NCI-H446 (cell line): Measurements from ENCODE around the gene ALX4.

Source experiments
- DNase-seq, 2 experiments: peaks; one replicate each; lab custom pipeline; 2025; lab: John Stamatoyannopoulos, UW

The ALX4 gene

DNA sequence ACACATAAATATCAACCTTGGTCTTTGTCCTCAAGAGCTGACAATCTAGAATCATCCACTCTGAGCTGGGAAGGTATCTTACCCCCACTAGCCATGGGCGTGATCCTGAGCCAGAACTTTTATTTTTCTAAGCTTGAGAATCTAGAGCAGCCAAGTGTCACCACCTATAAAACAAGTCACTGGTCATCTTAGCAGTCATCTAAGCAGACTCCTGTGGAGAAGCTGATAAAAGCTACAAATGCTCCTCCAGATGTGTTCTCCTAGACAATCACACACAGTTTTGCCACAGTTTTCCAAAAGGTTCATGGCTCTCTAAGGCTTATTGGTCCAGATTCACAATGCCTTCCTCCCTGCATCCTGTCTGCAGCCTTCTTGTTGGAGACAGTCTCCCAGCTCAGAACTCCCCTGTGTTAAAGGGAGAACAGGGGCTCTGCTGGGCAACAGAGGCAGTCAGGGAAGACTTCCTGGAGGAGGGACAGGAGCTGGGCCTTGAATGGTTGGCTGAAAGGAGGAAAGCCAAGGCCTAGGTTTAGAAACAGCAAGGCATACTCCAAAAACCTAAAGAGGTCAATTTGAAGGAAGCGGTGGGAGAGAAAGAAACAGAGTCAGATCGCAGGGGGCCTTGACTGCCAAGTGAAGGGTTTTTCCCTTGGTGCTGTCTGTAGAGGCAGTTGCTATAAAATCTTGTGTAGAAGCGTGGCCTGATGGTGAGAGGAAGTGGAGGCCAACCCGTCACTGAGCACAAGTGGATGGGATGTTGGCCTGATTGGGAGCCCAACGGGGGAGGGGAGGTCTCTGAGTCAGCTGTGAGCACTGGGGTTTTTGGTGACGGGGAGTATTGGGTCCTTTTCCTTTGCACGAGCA lies 42.0 kb downstream of the ALX4 start:
- no peak for DNase-seq

DNA sequence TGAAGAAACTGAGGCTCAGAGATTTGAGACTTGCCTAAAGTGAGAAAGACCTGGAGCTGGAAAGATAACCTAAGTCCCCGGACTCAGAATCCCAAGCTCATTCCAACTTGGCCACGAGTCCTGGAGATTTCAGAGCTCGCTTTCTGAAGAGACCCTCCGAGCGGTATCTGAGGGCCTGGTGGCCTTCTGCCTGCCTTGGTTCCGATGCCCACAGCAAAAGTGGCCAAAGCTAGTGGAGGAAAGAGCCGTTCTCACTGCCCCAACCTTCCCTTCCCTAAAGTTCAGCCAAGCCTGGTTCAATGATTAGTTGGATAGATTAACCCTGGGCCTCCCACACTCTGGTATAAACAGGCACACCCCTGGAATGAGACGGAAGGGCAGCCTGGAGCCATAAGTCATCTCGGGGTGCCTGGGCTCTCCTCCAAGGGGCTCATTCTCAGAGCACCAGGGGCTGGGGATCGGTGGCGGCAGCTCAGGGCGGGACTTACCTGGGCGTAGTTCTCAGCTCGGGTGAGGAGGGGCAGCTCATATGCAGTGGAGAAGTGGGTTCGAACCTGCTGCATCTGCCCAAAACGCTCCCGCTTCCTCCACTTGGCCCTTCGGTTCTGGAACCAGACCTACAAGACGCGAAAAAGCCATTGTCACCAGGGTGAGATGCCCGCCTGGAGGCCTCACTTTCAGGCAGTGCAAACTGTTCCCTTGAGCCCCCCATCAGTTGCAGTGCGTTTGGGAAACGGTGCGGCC lies 42.8 kb downstream of the ALX4 start:
- DNase-seq = no peak

DNA sequence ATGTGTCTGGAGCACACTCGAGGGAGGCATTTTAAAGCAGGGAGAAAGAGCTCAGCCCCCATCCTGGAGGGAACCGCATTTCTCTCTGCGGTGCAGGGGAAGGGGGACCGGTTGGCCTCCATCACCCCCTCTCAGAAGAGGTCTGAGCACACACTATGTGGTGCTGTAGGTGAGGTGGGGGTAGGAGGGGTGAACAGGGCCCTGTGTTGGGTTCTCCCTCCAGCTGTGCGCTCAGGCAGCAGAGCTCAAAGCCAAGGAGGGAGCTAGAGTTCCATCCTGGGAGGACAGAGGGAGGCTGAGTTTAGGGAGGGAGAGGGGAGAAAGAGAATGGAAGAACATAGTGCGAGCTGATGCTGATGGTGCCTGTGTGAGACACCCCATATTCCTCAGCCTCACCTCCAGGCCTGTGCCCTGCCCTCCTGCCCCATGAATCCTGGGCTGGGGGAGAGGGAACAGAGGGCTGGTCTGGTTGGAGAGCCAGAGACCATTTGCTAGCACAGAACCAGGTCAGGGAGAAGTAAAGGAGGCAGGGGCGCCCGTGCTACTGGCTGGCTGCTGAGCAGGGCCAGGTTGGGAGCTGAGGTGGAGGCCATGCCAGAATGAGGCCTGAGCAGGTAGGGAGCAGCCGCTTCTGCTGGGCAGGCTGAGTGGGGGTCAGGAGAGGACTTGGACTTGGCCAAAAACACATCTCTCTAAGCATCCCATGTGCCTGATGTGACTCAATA lies 43.7 kb downstream of the ALX4 start:
- no peak for DNase-seq

DNA sequence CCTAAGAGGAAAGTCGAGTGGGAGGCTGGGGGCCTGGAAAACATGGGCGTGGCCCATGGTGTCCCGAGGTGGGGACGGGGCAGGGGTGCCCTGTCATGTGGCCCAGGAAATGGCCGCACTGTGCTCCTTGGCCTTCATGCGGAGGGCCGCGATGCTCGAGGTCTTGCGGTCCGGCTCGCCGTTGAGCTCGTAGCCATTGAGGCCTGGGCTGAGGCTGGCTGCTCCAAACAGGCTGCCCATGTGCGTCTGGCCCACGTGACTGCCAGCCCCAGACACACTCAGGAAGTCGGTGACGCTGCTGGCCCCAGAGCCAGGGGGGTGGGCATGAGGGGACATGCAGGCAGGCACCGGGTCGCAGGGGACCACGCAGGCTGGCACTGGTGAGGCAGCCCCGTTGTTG lies 45.2 kb downstream of the ALX4 start:
- no peak for DNase-seq

DNA sequence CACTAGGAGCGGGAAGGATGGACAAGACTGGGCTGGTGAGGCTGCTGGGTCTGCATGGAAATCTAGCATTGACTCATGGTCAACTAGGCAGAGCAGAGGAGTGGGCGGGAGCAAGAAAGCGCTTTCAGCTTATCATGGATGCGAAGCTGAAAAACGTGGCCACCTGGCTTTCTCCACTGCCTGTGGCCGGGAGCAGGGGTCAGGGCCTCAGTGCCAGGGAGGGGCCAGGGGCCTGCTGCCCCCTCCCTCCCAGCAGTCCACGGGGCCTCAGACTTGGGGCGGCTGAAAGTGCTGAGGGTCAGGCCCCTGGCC lies 45.5 kb downstream of the ALX4 start:
- no peak for DNase-seq

DNA sequence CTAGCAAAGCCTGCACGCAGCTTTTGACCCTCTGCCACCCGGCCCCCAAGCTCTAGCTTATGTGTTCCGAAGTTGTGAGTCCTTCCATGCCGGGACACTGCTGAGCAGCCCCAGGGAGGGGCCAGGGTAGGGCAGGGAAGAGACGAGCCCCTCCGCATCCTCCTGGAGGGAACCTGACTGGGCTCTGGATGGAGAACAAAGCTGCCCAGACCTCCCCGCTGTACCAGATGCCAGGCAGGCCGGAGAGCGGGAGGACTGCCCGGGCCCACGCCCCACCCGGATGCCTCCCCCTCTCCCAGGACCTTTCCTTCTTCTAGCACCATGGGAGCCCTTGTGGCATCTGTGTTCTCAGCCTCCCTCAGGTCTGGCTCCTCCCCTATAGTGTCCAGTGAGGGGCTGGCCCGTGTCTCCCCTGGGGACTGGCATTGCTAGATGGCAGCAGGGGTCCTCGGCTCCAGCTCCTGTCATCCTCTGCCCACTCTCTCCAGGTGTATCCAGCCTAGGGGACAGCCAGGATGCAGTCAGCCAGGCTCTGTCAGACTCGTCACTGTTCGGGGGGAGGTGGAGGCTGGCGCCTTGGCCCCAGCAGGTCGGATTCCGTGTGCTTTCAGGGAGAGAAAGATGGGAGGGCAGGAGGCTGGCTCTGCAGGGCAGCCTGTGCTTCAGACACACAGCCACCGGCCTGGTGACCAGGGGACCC lies 46.1 kb downstream of the ALX4 start:
- DNase-seq = no peak

DNA sequence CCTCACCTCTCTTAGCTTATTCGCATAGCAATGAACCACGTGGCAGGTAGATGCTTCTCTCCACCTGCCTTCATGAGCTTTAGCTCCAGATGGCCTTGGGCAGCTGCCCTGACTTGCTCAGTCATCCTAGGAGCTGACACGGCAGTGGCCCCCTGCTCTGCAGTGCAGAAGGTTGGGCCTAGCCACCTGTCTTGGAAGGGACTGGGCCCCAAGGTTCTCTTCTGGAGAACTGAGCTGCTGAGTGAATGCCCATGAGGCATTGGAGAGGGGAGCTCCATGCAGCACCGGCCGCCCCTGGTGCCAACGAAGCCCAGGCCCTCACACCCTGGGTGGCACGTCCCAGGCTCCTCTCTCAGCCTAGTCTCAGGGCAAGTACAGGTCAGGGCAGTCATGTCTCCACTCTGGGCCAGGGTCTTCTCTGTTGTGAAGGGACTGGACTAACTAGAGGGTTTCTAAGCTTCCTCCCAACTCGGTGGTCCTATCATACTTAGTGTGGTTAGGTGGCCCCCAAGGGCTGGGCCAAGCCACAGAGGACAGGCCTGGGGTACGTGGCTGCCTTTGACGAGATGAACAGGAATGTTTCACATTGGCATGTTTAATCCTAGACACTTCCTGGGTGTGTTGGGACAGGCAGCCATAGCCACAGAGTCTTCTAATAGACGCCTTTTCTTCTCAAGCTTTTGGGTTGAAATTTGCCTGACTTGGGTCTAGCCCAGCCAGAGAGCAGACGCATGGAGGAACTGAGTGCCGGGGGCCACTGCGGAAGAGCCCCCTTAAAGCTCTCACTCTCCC lies 47.9 kb downstream of the ALX4 start:
- no peak for DNase-seq

DNA sequence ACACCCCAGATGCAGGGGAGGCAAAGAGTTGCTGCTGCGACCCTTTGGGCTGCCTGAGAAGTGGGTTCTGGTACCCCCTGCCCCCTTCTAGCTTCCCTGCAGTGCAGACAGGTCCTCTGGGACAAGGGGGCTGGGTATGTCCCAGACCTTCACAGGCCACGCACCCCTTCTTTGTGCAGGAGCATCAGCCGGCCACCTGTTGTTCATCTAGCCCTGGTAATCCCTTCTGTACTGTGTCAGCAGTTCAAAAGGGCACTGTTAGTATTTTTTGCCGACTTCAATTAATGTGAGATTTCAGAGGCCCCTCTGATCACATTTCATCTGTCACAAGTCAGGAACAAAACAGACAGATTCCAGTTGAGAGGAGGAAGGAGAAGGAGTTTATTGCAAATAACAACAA lies 49.9 kb downstream of the ALX4 start:
- no peak for DNase-seq

DNA sequence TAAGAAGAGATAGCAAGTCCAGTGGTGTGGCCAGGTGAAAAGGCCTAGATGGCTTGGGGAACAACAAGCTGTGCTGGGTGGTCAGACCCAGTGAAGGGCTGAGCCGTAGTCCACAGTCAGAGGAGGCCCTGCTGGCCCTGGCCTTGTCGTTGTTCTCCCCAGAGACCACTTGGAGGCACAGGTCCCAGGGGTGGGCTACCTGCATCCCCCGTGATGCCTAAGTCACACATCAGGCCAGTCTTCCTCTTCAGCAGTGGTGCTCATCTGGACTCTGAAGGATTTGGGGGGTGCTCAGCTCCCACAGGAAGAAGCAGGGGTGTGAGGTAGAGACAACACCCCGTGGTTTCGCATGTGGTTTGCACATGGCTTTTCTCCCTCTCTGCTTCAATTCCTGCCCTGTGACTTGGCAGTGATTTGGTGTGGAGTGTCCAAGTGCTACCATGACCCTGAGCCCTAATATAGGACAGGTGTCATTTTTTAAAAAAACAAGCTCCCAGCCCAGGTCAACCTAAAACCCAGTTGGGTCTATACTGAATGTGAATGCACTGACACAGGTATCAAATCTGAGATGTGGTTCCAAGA lies 51.0 kb downstream of the ALX4 start:
- DNase-seq = no peak

DNA sequence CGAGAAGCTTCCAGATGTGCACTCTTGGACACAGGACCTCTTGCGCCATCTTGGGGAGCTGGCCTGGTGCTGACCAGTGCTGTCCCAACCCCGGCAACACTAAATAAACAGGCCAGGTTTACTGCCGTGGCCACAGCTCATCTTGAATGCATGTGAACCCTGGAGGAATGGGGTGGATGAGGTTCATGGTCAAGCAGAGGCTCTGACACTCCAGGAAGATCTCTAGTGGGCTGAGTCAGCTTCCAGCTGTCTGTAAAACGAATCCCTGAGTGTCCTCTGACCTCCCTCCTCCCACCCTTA lies 51.8 kb downstream of the ALX4 start:
- DNase-seq = no peak

DNA sequence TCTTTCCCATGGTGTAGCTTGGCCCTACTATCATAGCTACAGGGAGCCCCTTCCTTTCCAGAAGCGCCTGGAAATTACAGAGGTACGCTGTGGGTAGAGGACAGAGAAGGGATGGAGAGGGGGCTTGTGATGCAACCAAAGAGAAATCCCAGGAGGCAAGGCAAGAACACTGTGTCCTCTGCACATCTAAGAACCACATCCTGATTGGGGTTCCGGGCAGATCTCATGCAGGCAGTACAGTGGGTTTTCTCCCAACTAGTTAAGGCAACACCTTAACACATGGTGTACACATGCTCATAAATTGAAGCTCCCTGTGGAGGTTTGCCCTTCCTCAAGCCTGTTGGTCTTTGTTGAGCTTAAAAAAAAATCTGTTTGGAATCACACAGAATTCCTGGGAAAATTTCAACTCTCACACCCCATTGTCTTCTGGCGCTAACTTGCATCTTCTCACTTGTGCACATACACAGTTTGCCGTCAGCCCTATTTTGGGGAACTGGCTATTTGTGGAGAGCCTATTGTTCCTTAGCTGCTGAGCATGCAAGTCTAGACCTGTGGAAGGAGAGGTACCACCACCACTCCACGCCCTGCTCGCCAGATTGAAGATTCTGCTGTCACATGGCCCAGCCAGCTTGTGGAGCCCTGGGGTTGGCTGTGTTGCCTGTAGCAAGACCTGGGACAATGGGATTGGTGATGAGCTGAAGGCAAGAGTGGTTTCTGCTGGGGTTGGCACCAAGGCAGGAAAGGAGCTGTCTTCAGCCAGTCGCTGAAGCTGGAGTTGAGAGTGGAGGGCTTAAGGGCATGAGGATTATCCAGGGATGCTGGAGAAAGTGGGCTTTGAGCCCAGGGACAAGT lies 52.4 kb downstream of the ALX4 start:
- DNase-seq = no peak

DNA sequence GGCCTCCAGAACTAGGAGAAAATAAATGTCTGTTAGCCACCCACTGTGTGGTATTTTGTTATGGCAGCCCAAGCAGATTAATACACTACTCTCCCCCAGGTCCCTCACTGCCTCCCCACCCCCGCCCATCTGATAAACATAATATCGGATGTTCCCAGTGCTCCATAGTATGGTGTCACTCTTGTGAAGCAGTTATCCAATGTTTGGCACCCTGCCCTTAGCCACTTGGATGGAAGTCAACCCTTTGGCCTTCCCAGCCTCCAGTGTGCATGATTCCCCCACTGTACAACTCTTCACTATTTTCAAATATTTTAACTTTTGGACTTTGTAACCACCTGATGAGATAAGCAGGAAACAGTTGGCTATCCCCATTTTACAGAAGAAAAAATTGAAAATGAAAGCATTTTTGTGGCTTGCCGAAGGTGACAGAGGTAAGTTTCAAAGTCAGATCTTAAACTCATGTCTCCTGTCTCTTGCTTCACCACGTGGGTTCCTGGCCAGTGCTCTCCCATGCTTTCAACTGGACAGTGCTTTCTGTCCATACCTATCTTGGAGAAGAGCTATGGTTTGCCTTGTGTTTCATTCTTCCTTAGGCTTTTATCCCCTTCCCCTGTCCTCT lies 53.2 kb downstream of the ALX4 start:
- peak in 1 of 2 experiments; percentile 37 for DNase-seq

DNA sequence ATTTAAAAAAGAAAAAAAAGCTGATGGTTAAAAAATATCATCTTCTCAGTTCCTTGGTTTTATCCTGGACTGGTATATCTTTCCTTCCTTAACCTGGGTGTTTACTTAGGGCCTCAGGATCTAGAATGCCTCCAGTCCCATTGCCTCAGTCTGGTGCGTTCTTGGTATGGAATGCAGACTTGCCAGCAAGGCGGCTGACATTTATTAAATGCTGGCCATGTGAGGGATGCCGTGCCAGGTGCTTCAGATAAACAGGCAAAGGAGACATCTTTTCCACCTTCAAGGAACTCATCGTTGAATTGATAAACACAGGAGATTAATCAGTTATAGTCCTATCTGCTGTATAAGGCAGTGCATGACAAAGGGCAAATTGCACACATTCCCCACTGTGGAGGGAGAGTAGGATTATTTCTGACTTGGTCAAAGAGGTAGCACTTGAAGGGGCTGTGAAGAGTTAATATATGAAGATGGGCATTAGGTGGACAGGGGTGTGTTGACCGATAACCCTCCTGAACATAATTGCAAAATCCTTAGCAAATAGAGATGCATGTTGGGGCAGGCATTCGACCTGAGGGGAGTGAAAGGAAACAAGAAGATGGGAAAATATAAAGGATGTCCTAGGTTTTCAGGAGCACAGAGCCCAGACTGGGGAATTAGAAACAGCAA lies 54.4 kb downstream of the ALX4 start:
- no peak for DNase-seq

DNA sequence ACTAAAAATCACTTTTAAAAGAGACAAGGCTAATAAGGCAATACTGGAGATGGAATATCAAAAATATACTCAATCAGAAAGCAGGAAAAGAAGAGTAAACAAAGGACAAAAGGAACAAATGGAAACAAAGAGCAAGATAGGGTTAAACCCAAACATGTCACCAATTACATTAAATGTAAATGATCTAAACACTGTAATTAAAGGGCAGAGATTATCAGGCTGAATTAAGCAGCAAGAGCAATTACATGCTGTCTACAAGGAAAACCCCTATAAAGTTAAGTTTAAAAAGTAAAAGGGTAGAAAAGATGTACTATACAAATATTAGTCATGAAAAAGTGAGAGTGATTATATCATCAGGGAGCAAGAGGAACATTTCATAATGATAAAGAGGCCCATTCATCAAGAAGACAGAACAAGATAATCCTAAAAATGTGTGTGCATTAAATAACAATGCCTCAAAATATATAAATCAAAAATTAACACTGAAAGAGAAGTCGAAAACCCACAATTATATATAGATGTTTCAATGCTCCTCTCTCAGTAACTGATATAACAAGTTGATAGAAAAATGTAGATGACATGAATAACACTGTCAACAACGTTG lies 56.8 kb downstream of the ALX4 start:
- no peak for DNase-seq

DNA sequence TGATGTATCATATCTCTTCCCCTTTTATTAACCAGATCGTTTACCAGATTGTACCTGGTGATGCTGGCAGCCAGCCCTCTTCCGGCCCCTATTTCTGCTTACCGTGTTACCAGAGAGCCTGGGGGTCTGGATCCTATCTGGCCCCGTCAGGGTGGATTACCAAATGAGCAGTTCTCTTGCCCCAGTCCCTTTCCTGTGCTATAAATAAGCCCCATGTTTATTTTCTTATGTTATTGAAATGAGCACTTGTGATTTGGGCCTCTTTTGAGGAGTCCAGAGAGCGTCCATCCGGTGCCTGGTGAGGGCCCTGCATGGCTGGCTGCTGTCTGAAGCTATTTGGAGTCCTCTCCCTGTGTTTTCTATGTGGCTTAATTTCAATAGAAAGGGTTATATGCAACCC lies 59.5 kb downstream of the ALX4 start:
- no peak for DNase-seq

DNA sequence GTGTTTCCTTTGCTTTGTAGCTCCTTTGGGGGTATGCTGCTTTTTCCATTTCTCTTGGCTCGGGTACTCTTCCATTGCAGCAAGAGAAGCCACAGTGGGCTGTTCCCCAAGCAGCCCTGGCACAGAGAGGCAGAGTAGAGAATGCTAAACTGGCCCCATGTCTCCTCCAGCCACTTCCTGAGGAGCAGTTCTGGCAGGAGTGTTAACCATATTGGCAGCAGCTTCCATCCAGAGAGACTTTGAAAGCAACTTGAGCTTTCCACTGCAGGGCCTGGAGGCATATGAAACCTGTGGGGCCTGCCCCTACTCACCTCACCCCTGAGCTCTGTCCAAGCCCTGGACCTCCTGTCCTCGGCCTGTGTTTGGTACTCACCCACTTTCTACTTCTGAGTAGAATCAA lies 61.8 kb downstream of the ALX4 start:
- peak; percentile 30 to 76 for DNase-seq

DNA sequence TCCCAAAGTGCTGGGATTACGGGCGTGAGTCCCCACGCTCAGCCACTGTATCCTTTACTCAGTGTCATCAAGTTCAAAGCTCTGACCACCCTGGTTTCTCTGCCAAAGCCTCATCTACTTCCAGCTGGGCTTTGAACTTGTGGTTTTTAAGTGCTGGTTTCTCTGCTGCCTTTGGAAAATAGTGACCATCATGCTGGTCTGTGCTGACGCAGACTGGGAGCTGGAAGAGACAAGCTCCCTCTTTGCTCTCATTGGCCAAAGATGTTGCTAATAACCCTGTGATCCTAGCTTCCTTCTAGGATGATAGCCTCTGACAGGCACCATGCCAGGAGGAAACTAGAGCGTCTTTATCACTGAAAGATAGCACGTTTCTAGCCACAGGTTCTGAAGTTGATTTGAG lies 62.4 kb downstream of the ALX4 start:
- no peak for DNase-seq

DNA sequence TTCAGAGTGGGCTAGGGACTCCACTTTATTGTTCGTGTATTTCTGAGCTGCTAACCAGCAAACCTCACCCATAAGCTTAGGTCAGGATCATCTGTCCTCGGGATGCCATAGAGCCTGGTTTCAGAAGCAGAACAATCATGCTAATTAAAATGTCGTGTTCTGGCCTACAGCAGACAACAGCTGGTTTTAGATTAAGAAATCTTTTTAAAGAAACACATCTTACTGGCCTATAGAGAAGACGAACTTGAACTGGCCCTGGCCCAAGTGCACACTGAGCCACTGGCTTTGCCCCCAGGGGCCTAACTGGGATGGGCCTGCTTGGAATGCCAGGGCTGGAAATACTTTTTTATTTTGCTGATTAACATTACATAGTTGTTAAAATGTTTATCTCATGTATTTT lies 63.2 kb downstream of the ALX4 start:
- DNase-seq = peak in 1 of 2 experiments; percentile 7
